HEK293 (cell line): ENCODE measurements around the gene NREP.

ENCODE experiments used
- CTCF ChIA-PET: fragments of 350-600 bp; formaldehyde crosslinking; extraction: SDS; loops from one replicate; lab custom pipeline; 2021; ENCODE audit warnings: antibody characterized with exemption; lab: Yijun Ruan, JAX
- POLR2A ChIA-PET: fragments of 300-600 bp; formaldehyde crosslinking; extraction: SDS; loops from one replicate; lab custom pipeline; 2020; ENCODE audit warnings: antibody characterized with exemption, inconsistent platforms; lab: Yijun Ruan, JAX
- H3K27ac ChIP-seq: fragments of 200-500 bp; sonication (Bioruptor generic); 2 replicates; pipeline ENCODE4 v1.5.1; 2014; ENCODE audit warnings: low read depth, low read length, control low read depth, inconsistent platforms; ENCODE audit errors: extremely low read depth
- H3K36me3 ChIP-seq, 2 experiments: fragments of 200-500 bp in 1 of 2; sonication (Bioruptor generic) in 1 of 2; 1 replicate in 1 of 2; 2 replicates in 1 of 2; pipeline ENCODE4 v1.5.1; 2014 to 2017; ENCODE audit warnings: inconsistent platforms in 2 of 2, low read length in 2 of 2; ENCODE audit not compliant: control insufficient read depth in 2 of 2, insufficient read depth in 1 of 2
- H3K4me1 ChIP-seq: fragments of 200-500 bp; sonication (Bioruptor generic); 2 replicates; pipeline ENCODE4 v1.5.1; 2014; ENCODE audit warnings: mild to moderate bottlenecking, low read length, inconsistent platforms; ENCODE audit not compliant: control insufficient read depth, insufficient read depth
- H3K4me3 ChIP-seq: 2 replicates; pipeline ENCODE4 v1.5.1; 2011; ENCODE audit warnings: low read depth, mild to moderate bottlenecking, control low read depth, low read length, moderate library complexity
- H3K9me3 ChIP-seq: fragments of 200-500 bp; sonication (Bioruptor generic); 2 replicates; pipeline ENCODE4 v1.5.1; 2014; ENCODE audit warnings: low read depth, low read length, inconsistent platforms; ENCODE audit not compliant: control insufficient read depth, insufficient read depth
- EGR2 ChIP-seq: fragments of 450-650 bp; formaldehyde crosslinking; IDR thresholded peaks from 2 replicates; pipeline ENCODE4 v1.5.1; 2016; ENCODE audit warnings: low read depth, missing biosample characterization, missing genetic modification characterization
- IKZF3 ChIP-seq: fragments of 450-650 bp; IDR thresholded peaks from 2 replicates; pipeline ENCODE4 v1.5.0; 2018; ENCODE audit warnings: missing biosample characterization, mild to moderate bottlenecking, missing genetic modification characterization, moderate library complexity
- SCRT1 ChIP-seq: fragments of 450-650 bp; formaldehyde crosslinking; IDR thresholded peaks from 2 replicates; pipeline ENCODE4 v1.5.1; 2016; ENCODE audit warnings: missing biosample characterization, missing genetic modification characterization, borderline replicate concordance
- SCRT2 ChIP-seq: fragments of 450-650 bp; formaldehyde crosslinking; IDR thresholded peaks from 2 replicates; pipeline ENCODE4 v1.5.1; 2016; ENCODE audit warnings: missing biosample characterization, missing genetic modification characterization
- ZBTB17 ChIP-seq: fragments of 450-650 bp; formaldehyde crosslinking; IDR thresholded peaks from 2 replicates; pipeline ENCODE4 v1.5.1; 2016; ENCODE audit warnings: missing biosample characterization, missing genetic modification characterization
- ZEB2 ChIP-seq: fragments of 450-650 bp; formaldehyde crosslinking; IDR thresholded peaks from 2 replicates; pipeline ENCODE4 v1.5.1; 2016; ENCODE audit warnings: missing biosample characterization, missing genetic modification characterization
- ZNF140 ChIP-seq: fragments of 450-650 bp; formaldehyde crosslinking; IDR thresholded peaks from 2 replicates; pipeline ENCODE4 v1.5.1; 2016; ENCODE audit warnings: missing biosample characterization, missing genetic modification characterization
- ZNF202 ChIP-seq: fragments of 450-650 bp; formaldehyde crosslinking; IDR thresholded peaks from 2 replicates; pipeline ENCODE4 v1.5.1; 2016; ENCODE audit warnings: missing biosample characterization, missing genetic modification characterization, borderline replicate concordance
- ZNF266 ChIP-seq: fragments of 450-650 bp; formaldehyde crosslinking; IDR thresholded peaks from 2 replicates; pipeline ENCODE4 v1.5.1; 2016; ENCODE audit warnings: missing biosample characterization, missing genetic modification characterization, low read depth
- ZNF354C ChIP-seq: fragments of 450-650 bp; formaldehyde crosslinking; IDR thresholded peaks from 2 replicates; pipeline ENCODE4 v1.5.1; 2016; ENCODE audit warnings: missing biosample characterization, missing genetic modification characterization, low read depth, borderline replicate concordance
- ZNF449 ChIP-seq: fragments of 450-650 bp; formaldehyde crosslinking; IDR thresholded peaks from 2 replicates; pipeline ENCODE4 v1.5.1; 2017; ENCODE audit warnings: missing biosample characterization, mild to moderate bottlenecking, missing genetic modification characterization, moderate library complexity
- ZNF529 ChIP-seq: fragments of 450-650 bp; formaldehyde crosslinking; IDR thresholded peaks from 2 replicates; pipeline ENCODE4 v1.5.1; 2017; ENCODE audit warnings: missing genetic modification characterization, missing biosample characterization; ENCODE audit not compliant: insufficient replicate concordance
- ZNF555 ChIP-seq: fragments of 450-650 bp; formaldehyde crosslinking; conservative IDR thresholded peaks from 2 replicates; pipeline ENCODE4 v1.5.1; 2017; ENCODE audit warnings: missing biosample characterization, mild to moderate bottlenecking, missing genetic modification characterization, inconsistent platforms
- ZNF777 ChIP-seq: fragments of 450-650 bp; formaldehyde crosslinking; IDR thresholded peaks from 2 replicates; pipeline ENCODE4 v1.5.1; 2017; ENCODE audit warnings: missing biosample characterization, missing genetic modification characterization, borderline replicate concordance
- ZNF837 ChIP-seq: fragments of 450-650 bp; formaldehyde crosslinking; IDR thresholded peaks from 2 replicates; pipeline ENCODE4 v1.5.1; 2016; ENCODE audit warnings: missing biosample characterization, missing genetic modification characterization
- ZSCAN18 ChIP-seq: fragments of 450-650 bp; formaldehyde crosslinking; IDR thresholded peaks from 2 replicates; pipeline ENCODE4 v1.5.1; 2016; ENCODE audit warnings: missing biosample characterization, missing genetic modification characterization
- TF ChIP-seq, protein P1 (sequence below): fragments of 450-650 bp; formaldehyde crosslinking; IDR thresholded peaks from 2 replicates; pipeline ENCODE4 v1.5.1; 2016; ENCODE audit warnings: missing biosample characterization, missing genetic modification characterization, borderline replicate concordance

NREP gene

GRCh38 chr5:111706345-111706744 lies 50.6 kb downstream of the NREP start:
- H3K27ac ChIP-seq, result no peak overlapping the region
- TF ChIP-seq ZNF555 (no peak), ZSCAN18 (no peak), ZBTB17 (tag by site-specific recombination) (peak; percentile 49; the same call in 1 of the 2 replicates), ZNF354C (tag by site-specific recombination) (no peak), ZNF140 (no peak)
- H3K4me3 ChIP-seq, result no peak overlapping the region
- H3K9me3 ChIP-seq, result no peaks in the 10 kb centered on the region
- POLR2A ChIA-PET, result no interaction called here
- peaks cover 7% of the 10 kb centered on the region; the same call in 1 of the 2 replicates for H3K4me1 ChIP-seq
- no peaks in the 10 kb centered on the region for H3K36me3 ChIP-seq
- CTCF ChIA-PET, result interaction anchor here (0.8 to 1.5 kb wide), 2 partner anchors 20 to 155 kb away, joined by 4 to 6 read pairs; no protein-coding TSS in a partner anchor

DNA sequence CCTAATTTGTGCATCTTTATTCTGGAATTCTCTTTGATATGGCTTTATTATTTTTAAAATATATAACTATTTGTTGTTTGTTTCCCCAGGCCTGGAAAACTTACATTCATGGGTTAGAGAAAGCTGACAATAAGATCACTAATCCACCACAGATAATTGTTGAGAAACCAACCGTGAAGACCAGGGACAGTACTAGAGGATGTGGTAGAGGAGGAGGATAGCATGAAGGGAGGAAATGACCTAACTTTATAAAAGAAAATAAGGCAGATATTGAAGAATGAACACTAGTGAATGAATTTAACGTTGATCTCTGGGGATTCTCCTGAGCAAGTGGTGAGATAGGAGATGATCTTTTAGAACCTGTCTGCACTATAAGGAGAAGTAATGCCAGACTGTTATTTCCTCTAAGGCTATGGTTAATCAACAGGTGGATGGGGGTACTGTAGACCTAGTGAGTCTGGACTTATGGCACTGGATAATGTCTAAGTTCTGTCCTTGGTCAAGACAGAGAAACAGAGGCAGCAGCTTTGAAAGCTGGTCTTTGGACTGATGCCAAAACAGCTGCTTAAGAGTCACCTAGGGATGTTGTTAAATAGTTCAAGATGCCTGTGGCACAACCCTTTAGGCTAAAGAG lies 52.4 kb downstream of the NREP start:
- TF ChIP-seq SCRT2 (tag by site-specific recombination), result peak; percentile 73
- TF ChIP-seq IKZF3 (tag by site-specific recombination), result no peak
- peak; percentile 32; the same call in 1 of the 2 replicates for TF ChIP-seq SCRT1 (tag by site-specific recombination)
- TF ChIP-seq, all 188 proteins: peak for 2
- POLR2A ChIA-PET, result no interaction called here
- Histone ChIP-seq H3K4me3 (no peak overlapping the region), H3K36me3 (no peaks in the 10 kb centered on the region), H3K9me3 (no peaks in the 10 kb centered on the region), H3K4me1 (peaks cover 7% of the 10 kb centered on the region; the same call in 1 of the 2 replicates), H3K27ac (no peak overlapping the region)
- CTCF ChIA-PET, result interaction anchor here (0.6 to 0.7 kb wide), 2 partner anchors 1783 to 1981 kb away, joined by 3 to 4 read pairs; no protein-coding TSS in a partner anchor

- CTCF ChIA-PET, result no interaction called here
- POLR2A ChIA-PET, result no interaction called here
- Histone ChIP-seq H3K36me3 (no peaks in the 10 kb centered on the region), H3K27ac (no peak overlapping the region), H3K4me1 (peaks cover 7% of the 10 kb centered on the region; the same call in 1 of the 2 replicates), H3K4me3 (no peak overlapping the region), H3K9me3 (no peaks in the 10 kb centered on the region)
- TF ChIP-seq ZNF202 (no peak), ZEB2 (tag by site-specific recombination) (no peak), ZNF777 (tag by site-specific recombination) (no peak), ZNF837 (no peak)
- TF ChIP-seq, protein P1, sequence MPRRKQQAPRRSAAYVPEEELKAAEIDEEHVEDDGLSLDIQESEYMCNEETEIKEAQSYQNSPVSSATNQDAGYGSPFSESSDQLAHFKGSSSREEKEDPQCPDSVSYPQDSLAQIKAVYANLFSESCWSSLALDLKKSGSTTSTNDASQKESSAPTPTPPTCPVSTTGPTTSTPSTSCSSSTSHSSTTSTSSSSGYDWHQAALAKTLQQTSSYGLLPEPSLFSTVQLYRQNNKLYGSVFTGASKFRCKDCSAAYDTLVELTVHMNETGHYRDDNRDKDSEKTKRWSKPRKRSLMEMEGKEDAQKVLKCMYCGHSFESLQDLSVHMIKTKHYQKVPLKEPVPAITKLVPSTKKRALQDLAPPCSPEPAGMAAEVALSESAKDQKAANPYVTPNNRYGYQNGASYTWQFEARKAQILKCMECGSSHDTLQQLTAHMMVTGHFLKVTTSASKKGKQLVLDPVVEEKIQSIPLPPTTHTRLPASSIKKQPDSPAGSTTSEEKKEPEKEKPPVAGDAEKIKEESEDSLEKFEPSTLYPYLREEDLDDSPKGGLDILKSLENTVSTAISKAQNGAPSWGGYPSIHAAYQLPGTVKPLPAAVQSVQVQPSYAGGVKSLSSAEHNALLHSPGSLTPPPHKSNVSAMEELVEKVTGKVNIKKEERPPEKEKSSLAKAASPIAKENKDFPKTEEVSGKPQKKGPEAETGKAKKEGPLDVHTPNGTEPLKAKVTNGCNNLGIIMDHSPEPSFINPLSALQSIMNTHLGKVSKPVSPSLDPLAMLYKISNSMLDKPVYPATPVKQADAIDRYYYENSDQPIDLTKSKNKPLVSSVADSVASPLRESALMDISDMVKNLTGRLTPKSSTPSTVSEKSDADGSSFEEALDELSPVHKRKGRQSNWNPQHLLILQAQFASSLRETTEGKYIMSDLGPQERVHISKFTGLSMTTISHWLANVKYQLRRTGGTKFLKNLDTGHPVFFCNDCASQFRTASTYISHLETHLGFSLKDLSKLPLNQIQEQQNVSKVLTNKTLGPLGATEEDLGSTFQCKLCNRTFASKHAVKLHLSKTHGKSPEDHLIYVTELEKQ (tag by site-specific recombination), result no peak
Measured at GRCh38 chr5:111703662-111704061, 53.3 kb downstream of the NREP start.

GRCh38 chr5:111699976-111700375 lies 57.0 kb downstream of the NREP start:
- Histone ChIP-seq H3K36me3 (no peaks in the 10 kb centered on the region), H3K4me1 (no peaks in the 10 kb centered on the region), H3K27ac (no peak overlapping the region), H3K9me3 (no peaks in the 10 kb centered on the region), H3K4me3 (no peak overlapping the region)
- TF ChIP-seq EGR2 (tag by site-specific recombination) (no peak), ZNF449 (peak; percentile 79; the same call in 1 of the 2 replicates), ZNF266 (tag by site-specific recombination) (no peak), ZNF529 (tag by site-specific recombination) (no peak)
- POLR2A ChIA-PET, result no interaction called here
- CTCF ChIA-PET, result no interaction called here
